Measurements from ENCODE around the gene TSPYL1. TPM values are rescaled to one million over a fixed set of nuclear protein-coding genes. Genes with fewer than 3 reads are reported as not detected.
A peak's percentile ranks its signal among the peaks of the same experiment; 100 is the strongest.

The TSPYL1 gene
- total RNA-seq, 1 donor from 2014 or later, result 73.5 TPM

DNA sequence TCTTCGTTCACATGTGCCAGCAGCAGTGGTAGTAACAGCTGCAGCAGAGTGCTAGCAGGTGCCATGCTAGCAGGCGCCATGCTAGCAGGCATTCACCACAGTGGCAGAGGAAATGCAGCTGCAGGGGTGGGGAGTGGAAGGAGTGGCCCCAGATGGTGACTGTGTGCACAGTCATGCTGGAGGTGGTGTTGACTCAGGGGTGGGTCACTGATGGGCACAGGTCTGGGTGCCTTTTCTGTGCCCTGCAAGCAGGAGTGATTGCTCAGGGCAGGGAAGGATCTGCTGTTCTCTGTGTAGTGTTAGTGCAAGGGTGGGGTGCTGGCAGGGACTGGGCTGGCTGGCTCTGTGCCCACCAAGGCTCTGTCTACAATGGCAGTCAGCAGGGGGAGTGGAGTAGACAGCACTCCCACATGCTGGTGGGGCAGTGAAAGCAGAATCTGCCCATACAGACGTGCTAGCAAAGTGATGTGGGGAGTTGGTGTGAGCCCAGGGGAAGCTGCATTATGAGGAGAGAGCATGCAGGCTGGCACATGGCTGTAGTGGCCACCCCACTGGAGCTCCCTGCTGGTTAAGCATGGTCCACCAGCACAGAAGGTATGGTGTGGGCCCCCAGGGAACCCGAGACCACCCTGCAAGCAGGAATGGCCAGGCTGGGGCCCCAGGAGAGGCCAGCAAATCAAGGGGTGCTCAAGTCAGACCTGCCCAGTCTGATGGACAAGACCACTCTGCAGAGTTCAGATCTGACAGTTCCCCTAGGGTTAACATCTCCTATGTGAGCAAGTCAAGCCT is 14.5 kb downstream of the TSPYL1 start:
- TF ChIP-seq CTCF (IDR thresholded peaks at IDR 0.05; ENCODE audit: insufficient read depth, low read length, poor library complexity, severe bottlenecking), result no peak
- Histone ChIP-seq H3K36me3 (ENCODE audit: control insufficient read depth, insufficient read depth, low read length) (no peaks in the 10 kb centered on the region), H3K27me3 (ENCODE audit: control insufficient read depth, insufficient read depth, low read length) (no peaks in the 10 kb centered on the region), H3K4me3 (ENCODE audit: low read depth, low read length) (no peak overlapping the region)
- no peak for DNase-seq (ENCODE audit: low read depth)

- TF ChIP-seq CTCF (IDR thresholded peaks at IDR 0.05; ENCODE audit: insufficient read depth, low read length, poor library complexity, severe bottlenecking), result no peak
- no peak overlapping the region for H3K4me3 ChIP-seq (ENCODE audit: low read depth, low read length)
- DNase-seq (ENCODE audit: low read depth), result no peak
- H3K36me3 ChIP-seq (ENCODE audit: control insufficient read depth, insufficient read depth, low read length), result no peaks in the 10 kb centered on the region
- H3K27me3 ChIP-seq (ENCODE audit: control insufficient read depth, insufficient read depth, low read length), result no peaks in the 10 kb centered on the region
Observed at GRCh38 chr6:116263353-116263752, 16.4 kb downstream of the TSPYL1 start.

DNA sequence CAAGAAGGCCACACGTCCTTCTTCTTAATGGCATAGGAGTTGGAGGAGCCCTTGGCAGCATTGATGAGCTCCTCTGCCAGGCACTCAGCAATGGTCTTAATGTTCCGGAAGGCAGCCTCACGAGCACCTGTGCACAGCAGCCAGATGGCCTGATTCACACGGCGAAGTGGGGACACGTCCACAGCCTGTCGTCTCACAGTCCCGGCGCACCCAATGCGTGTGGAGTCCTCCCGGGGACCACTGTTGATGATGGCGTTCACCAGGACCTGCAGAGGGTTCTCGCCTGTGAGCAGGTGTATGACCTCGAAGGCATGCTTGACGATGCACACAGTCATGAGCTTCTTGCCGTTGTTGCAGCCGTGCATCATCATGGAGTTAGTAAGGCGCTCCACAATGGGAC is 21.2 kb downstream of the TSPYL1 start:
- H3K36me3 ChIP-seq (ENCODE audit: control insufficient read depth, insufficient read depth, low read length), result no peaks in the 10 kb centered on the region
- TF ChIP-seq CTCF (IDR thresholded peaks at IDR 0.05; ENCODE audit: insufficient read depth, low read length, poor library complexity, severe bottlenecking), result no peak
- DNase-seq (ENCODE audit: low read depth), result no peak
- no peaks in the 10 kb centered on the region for H3K27me3 ChIP-seq (ENCODE audit: control insufficient read depth, insufficient read depth, low read length)
- no peak overlapping the region for H3K4me3 ChIP-seq (ENCODE audit: low read depth, low read length)

DNA sequence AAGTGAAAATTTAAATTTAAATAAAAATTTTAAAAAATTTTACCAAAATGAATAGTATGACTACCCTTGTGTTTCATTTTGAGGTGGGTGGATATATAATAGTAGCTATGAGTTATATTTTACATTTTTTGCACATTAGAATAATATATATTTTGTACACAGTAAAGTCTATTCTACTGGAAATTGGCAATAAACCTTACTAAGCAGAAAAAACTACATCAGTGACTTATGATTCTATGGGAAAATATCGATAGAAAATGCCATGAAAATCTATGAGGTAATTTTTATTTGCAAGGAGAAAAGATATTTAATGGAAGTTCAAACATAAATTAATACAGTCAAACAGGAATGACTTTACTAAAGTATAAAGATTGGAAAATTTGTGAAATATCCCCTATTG is 23.0 kb downstream of the TSPYL1 start:
- no peak for TF ChIP-seq CTCF (IDR thresholded peaks at IDR 0.05; ENCODE audit: insufficient read depth, low read length, poor library complexity, severe bottlenecking)
- no peaks in the 10 kb centered on the region for H3K36me3 ChIP-seq (ENCODE audit: control insufficient read depth, insufficient read depth, low read length)
- no peaks in the 10 kb centered on the region for H3K27me3 ChIP-seq (ENCODE audit: control insufficient read depth, insufficient read depth, low read length)
- no peak for DNase-seq (ENCODE audit: low read depth)
- H3K4me3 ChIP-seq (ENCODE audit: low read depth, low read length), result no peak overlapping the region

DNA sequence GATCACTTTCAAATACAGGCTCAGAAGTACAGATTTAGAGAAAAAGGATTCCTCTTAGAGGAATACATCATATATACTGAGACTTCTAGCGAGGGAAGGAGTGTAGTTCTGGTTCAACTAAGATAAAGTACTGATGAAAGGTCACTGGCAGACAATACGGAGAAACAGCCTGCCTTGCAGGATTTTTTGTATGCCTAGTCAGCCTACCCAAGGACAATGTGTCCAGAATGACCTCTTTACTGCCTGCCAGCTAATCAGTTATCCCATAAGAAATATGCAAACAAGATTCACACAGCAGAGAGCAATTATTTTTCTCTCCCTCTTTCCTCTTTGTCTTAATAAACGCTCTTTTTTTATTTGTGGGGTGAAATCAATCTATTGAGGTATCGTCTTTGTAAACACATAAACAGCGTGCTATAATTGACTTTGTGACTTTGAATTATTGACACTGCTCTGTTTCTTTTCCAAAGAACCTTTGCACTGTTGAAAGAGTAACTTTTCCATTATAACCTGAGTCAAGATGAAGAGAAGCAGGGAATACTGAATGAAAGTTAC is 24.4 kb downstream of the TSPYL1 start:
- Histone ChIP-seq H3K4me3 (ENCODE audit: low read depth, low read length) (peak overlapping the region; percentile 2), H3K36me3 (ENCODE audit: control insufficient read depth, insufficient read depth, low read length) (peaks cover 2% of the 10 kb centered on the region), H3K27me3 (ENCODE audit: control insufficient read depth, insufficient read depth, low read length) (no peaks in the 10 kb centered on the region)
- DNase-seq (ENCODE audit: low read depth), result no peak
- TF ChIP-seq CTCF (IDR thresholded peaks at IDR 0.05; ENCODE audit: insufficient read depth, low read length, poor library complexity, severe bottlenecking), result no peak
